ENCODE results near the gene OR52E5.

The OR52E5 gene

GRCh38 chr11:5892908-5893307, at the start of gene OR52E5:
OR52E5 (plus strand) TSS chr11:5893208; CDS start chr11:5900777, 7,569 bp downstream.
- no peak for DNase-seq

- no peak for DNase-seq
These were observed 46.3 kb upstream of the OR52E5 start for GRCh38 chr11:5846701-5847100.

- DNase-seq = no peak
These were observed 45.3 kb upstream of the OR52E5 start for GRCh38 chr11:5847711-5848110.

- no peak for DNase-seq
These were observed 42.0 kb upstream of the OR52E5 start for GRCh38 chr11:5851002-5851401.

GRCh38 chr11:5857590-5857989, 35.4 kb upstream of the OR52E5 start, which contains the start of gene OR52E8:
OR52E8 (minus strand) TSS chr11:5857690; CDS start chr11:5857690, 0 bp downstream.
- DNase-seq = no peak

GRCh38 chr11:5865826-5866225, 27.2 kb upstream of the OR52E5 start:
- no peak for DNase-seq

GRCh38 chr11:5878564-5878963, 14.4 kb upstream of the OR52E5 start:
- no peak for DNase-seq

GRCh38 chr11:5880329-5880728, 12.7 kb upstream of the OR52E5 start, which contains the start of gene OR52E4:
OR52E4 (plus strand) TSS chr11:5880629; CDS start chr11:5884293, 3,664 bp downstream.
- no peak for DNase-seq

GRCh38 chr11:5881756-5882155, 11.3 kb upstream of the OR52E5 start:
- DNase-seq = no peak

- DNase-seq = no peak
These were observed 5.8 kb upstream of the OR52E5 start for GRCh38 chr11:5887172-5887571.

- no peak for DNase-seq
These were observed 5.3 kb upstream of the OR52E5 start for GRCh38 chr11:5887661-5888060.

- DNase-seq = peak; percentile 27
These were observed 1.7 kb upstream of the OR52E5 start for GRCh38 chr11:5891216-5891800.

GRCh38 chr11:5899534-5899933, 6.5 kb downstream of the OR52E5 start:
- no peak for DNase-seq

- DNase-seq = no peak
These were observed 17.5 kb downstream of the OR52E5 start for GRCh38 chr11:5910540-5910939.

- DNase-seq = no peak
These were observed 29.9 kb downstream of the OR52E5 start for GRCh38 chr11:5922749-5923426.

- no peak for DNase-seq
These were observed 30.4 kb downstream of the OR52E5 start for GRCh38 chr11:5923427-5923776.

GRCh38 chr11:5923794-5924193, 30.8 kb downstream of the OR52E5 start:
- no peak for DNase-seq

- no peak for DNase-seq
These were observed 35.3 kb downstream of the OR52E5 start for GRCh38 chr11:5928271-5928670.

- DNase-seq = no peak
These were observed 35.8 kb downstream of the OR52E5 start for GRCh38 chr11:5928811-5929210.

GRCh38 chr11:5929571-5930368, 36.8 kb downstream of the OR52E5 start:
- DNase-seq = no peak

GRCh38 chr11:5930614-5931013, 37.6 kb downstream of the OR52E5 start:
- no peak for DNase-seq

- no peak for DNase-seq
These were observed 38.1 kb downstream of the OR52E5 start for GRCh38 chr11:5931061-5931460.

GRCh38 chr11:5932671-5933070, 39.7 kb downstream of the OR52E5 start:
- no peak for DNase-seq

- DNase-seq = no peak
These were observed 40.1 kb downstream of the OR52E5 start for GRCh38 chr11:5933116-5933515.

Data from NCI-H1105 treated with DMSO at 0.1 percent for 48 hours (cell line).